Rectal smooth muscle tissue (tissue), 1 donor: ENCODE results near the gene TPTE.
"Not testable (repeated sequence)": the region's sequence is repeated elsewhere in the genome, so short reads cannot be mapped to it uniquely, and the experiment has no call there.

Source experiments
- H3K27ac ChIP-seq: one replicate; pipeline ENCODE4 v1.7.0; 2013; ENCODE audit warnings: low read depth, low read length, inconsistent platforms
- H3K27me3 ChIP-seq: one replicate; pipeline ENCODE4 v1.7.0; 2013; ENCODE audit warnings: low read length; ENCODE audit not compliant: control insufficient read depth, insufficient read depth
- H3K36me3 ChIP-seq: one replicate; pipeline ENCODE4 v1.7.0; 2013; ENCODE audit warnings: low read length; ENCODE audit not compliant: control insufficient read depth, insufficient read depth
- H3K4me1 ChIP-seq: one replicate; pipeline ENCODE4 v1.7.0; 2013; ENCODE audit warnings: low read length; ENCODE audit not compliant: control insufficient read depth, insufficient read depth
- H3K4me3 ChIP-seq: one replicate; pipeline ENCODE4 v1.7.0; 2013; ENCODE audit warnings: low read length
- H3K9ac ChIP-seq: one replicate; pipeline ENCODE4 v1.7.0; 2013; ENCODE audit warnings: low read length

Gene TPTE

GRCh38 chr21:10548331-10548954 is 27.1 kb downstream of the TPTE start:
- not testable (repeated sequence) for H3K36me3 ChIP-seq, H3K4me3 ChIP-seq, H3K27ac ChIP-seq, H3K9ac ChIP-seq, H3K4me1 ChIP-seq, H3K27me3 ChIP-seq

- not testable (repeated sequence) for H3K36me3 ChIP-seq, H3K9ac ChIP-seq, H3K27me3 ChIP-seq, H3K4me3 ChIP-seq, H3K4me1 ChIP-seq, H3K27ac ChIP-seq
These were observed 49.4 kb downstream of the TPTE start for GRCh38 chr21:10570803-10571202.

DNA sequence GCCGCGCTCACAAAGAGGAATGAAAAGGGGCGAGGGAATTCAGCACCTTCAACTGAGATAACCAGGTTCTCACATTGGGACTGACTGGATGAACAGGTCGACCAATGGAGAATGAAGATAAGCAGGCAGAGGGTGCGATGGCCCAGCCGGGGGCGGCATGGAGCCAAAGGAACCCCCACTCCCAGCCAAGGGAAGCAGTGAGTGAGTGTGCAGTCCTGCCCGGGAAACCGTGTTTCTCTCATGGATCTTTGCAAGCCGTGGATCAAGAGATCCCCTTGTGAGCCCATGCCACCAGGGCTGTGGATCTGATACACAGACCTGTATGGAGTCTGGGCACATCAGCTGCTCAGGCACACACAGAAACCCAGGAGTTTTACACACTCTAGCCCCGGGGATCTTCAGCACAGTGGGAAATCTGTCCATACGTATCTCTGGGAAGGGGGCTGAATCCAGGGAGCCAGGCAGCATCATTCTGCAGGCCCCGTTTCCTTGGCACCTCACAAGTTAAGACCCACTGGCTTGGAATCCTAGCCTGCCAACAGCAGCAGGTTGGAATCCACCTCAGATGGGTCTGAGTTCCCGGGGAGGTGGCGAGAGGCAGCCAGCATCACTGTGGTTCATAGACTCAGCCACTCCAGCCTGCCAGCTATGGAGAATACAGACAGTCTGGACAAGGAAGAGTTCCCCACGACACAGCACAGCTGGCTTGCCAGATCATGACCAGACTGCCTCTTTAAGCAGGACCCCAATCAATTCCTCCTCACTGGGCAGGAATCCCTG is 53.3 kb downstream of the TPTE start:
- not testable (repeated sequence) for H3K4me3 ChIP-seq, H3K4me1 ChIP-seq, H3K36me3 ChIP-seq, H3K27ac ChIP-seq, H3K9ac ChIP-seq, H3K27me3 ChIP-seq

- Histone ChIP-seq H3K36me3 (no peaks in the 10 kb centered on the region), H3K4me1 (no peaks in the 10 kb centered on the region), H3K27ac (no peak overlapping the region), H3K4me3 (no peak overlapping the region), H3K27me3 (no peaks in the 10 kb centered on the region), H3K9ac (no peak overlapping the region)
These were observed 53.9 kb downstream of the TPTE start for GRCh38 chr21:10575311-10575667.

DNA sequence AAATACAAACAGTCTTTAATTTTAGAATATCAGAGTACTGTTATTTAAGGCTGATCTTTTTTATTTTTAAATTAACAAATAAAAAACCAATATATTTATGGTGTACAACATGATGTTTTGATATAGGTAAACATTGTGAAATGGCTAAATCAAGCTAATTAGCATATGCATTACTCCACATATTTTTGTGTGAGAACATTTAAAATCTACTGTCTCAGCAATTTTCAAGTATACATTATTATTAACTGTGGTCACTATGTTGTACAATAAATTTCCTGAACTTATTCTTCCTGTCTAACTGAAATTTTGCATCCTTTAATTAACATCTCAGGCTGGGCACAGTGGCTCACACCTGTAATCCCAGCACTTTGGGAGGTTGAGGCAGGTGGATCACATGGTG is 57.5 kb downstream of the TPTE start:
- H3K9ac ChIP-seq, result not testable (repeated sequence)

GRCh38 chr21:10589115-10589514 is 67.7 kb downstream of the TPTE start:
- H3K9ac ChIP-seq, H3K4me1 ChIP-seq, H3K27ac ChIP-seq, H3K4me3 ChIP-seq, H3K36me3 ChIP-seq, H3K27me3 ChIP-seq: not testable (repeated sequence)

More for the DNA sequence above, 57.5 kb downstream of the TPTE start:
- H3K36me3 ChIP-seq, H3K4me1 ChIP-seq, H3K4me3 ChIP-seq, H3K27ac ChIP-seq, H3K27me3 ChIP-seq: not testable (repeated sequence)

DNA sequence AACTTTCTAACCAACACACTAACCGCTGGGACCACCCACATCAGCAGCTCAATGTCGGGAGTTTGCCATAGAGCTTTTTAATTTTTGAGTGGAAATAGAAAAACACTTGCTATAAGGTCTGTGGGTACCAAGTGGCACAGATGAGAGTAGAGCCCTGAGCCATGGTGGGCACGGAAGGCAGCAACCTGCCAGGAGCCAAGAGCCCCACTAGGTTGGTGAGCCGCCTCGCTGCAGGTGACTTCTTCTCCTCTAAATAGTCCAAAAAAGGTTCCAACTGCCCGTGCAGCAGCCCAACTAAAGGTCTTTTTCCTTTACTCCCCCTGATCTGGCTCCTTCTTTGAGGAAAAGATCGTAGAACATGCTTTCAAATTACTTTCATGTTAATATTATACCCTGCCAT is 85.7 kb downstream of the TPTE start:
- H3K9ac ChIP-seq, H3K4me3 ChIP-seq, H3K27me3 ChIP-seq, H3K4me1 ChIP-seq, H3K36me3 ChIP-seq, H3K27ac ChIP-seq: not testable (repeated sequence)

- H3K4me3 ChIP-seq, H3K9ac ChIP-seq, H3K36me3 ChIP-seq, H3K27ac ChIP-seq, H3K4me1 ChIP-seq, H3K27me3 ChIP-seq: not testable (repeated sequence)
These were observed 92.9 kb downstream of the TPTE start for GRCh38 chr21:10614285-10614684.

DNA sequence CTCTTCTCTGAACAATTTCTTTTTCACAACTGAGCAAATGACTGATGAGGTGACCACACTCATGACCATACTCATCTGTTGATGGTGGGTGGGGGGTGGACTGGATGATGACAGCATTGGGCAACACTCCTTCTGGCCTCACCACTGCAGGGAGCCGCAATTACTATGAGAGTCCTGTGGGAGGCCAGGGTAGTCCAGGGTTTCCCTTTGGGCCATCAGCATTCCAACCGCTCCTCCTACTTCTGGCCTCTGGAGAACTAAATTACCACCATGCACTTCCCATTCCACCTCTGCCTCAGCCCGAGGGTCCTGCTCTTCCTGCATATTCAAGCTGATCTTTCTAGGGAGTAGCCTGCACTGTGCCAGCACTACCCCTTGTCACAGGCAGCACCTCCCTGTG is 94.7 kb downstream of the TPTE start:
- H3K4me3 ChIP-seq, H3K36me3 ChIP-seq, H3K27me3 ChIP-seq, H3K4me1 ChIP-seq, H3K27ac ChIP-seq, H3K9ac ChIP-seq: not testable (repeated sequence)

DNA sequence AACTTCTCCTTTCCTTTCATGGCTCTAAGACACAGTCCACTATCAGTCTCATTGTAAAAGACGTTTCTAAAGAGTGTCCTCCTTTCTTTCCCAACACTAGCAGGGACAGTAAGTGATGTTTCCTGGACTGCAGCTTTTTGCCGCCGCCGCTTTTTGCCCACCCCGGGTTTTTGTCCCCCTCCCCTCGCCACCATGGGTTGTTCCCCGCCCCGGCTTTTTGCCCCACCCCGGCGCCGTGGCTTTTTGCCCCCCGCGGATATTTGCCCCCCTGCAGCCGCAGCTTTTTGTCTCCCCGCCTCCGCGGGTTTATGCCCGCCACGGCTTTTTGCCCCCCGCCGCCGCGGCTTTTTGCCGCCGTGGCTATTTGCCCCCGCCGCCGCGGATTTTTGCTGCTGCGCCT is 95.2 kb downstream of the TPTE start:
- Histone ChIP-seq H3K36me3 (no peaks in the 10 kb centered on the region), H3K27me3 (no peaks in the 10 kb centered on the region), H3K27ac (no peak overlapping the region), H3K9ac (no peak overlapping the region), H3K4me3 (no peak overlapping the region), H3K4me1 (no peaks in the 10 kb centered on the region)

- H3K27ac ChIP-seq, H3K36me3 ChIP-seq, H3K27me3 ChIP-seq, H3K4me3 ChIP-seq, H3K9ac ChIP-seq, H3K4me1 ChIP-seq: not testable (repeated sequence)
These were observed 95.9 kb downstream of the TPTE start for GRCh38 chr21:10617133-10617752.

DNA sequence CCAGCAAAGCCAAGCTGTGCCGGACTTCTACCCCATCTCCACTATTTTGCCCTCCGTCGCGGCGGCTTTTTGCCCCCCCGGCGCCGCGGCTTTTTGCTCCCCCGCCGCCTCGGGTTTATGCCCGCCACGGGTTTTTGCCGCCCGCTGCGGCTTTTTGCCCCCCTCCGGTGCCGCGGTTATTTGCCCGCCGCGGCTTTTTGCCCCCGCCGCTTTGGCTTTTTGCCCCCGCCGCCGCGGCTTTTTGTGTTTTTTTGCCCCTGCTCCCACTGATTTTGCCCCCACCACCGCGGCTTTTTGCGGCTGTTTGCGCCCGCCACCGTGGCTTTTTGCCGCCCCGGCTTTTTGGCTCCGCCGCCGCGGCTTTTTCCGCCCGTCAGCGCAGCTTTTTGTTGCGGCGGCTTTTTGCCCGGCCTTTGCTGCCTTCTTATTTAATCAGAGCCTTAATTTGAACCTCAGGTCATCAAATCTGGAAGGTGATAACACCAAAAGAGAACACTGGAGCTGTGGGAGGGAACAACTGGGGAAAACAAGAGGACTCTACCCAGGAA is 106.0 kb downstream of the TPTE start:
- no peak overlapping the region for H3K4me3 ChIP-seq
- H3K4me1 ChIP-seq, result no peaks in the 10 kb centered on the region
- H3K36me3 ChIP-seq, result no peaks in the 10 kb centered on the region
- no peak overlapping the region for H3K27ac ChIP-seq
- H3K27me3 ChIP-seq, result no peaks in the 10 kb centered on the region
- H3K9ac ChIP-seq, result no peak overlapping the region

- not testable (repeated sequence) for H3K36me3 ChIP-seq, H3K27me3 ChIP-seq, H3K27ac ChIP-seq, H3K4me3 ChIP-seq, H3K9ac ChIP-seq, H3K4me1 ChIP-seq
These were observed 107.9 kb downstream of the TPTE start for GRCh38 chr21:10629239-10629638.
